ENCODE measurements around the gene DOK5. TPM values are rescaled to one million over a fixed set of nuclear protein-coding genes. Genes with fewer than 3 reads are reported as not detected.

Gene DOK5
- total and polyA plus RNA-seq, 9 of the 15 experiments (the other 6 are each of a cell fraction or from before 2014, with no cell fraction given): not detected

- Histone ChIP-seq H3K4me2 (ENCODE audit: insufficient read depth, low read length) (no peak overlapping the region), H4K20me1 (replicated peaks; ENCODE audit: control insufficient read depth, insufficient read depth, low read length) (no peaks in the 10 kb centered on the region), H2AFZ (ENCODE audit: low read depth, low read length) (no peak overlapping the region), H3K79me2 (ENCODE audit: control insufficient read depth, insufficient read depth, low read length) (no peaks in the 10 kb centered on the region), H3K4me3 (no peak overlapping the region), H3K9me3 (replicated peaks; ENCODE audit: control insufficient read depth, insufficient read depth, low read depth, low read length) (no peaks in the 10 kb centered on the region), H3K9ac (ENCODE audit: insufficient read depth in 1 of 2, low read depth in 2 of 2, low read length in 2 of 2) (no peak overlapping the region), H3K27ac (ENCODE audit: extremely low read depth, low read depth, low read length) (no peak overlapping the region), H3K4me1 (replicated peaks in 1 of 2; ENCODE audit: control insufficient read depth in 2 of 2, insufficient read depth in 2 of 2, low read length in 2 of 2) (no peaks in the 10 kb centered on the region), H3K27me3 (ENCODE audit: control insufficient read depth in 2 of 2, insufficient read depth in 2 of 2, low read length in 2 of 2) (no peaks in the 10 kb centered on the region), H3K36me3 (ENCODE audit: control insufficient read depth, insufficient read depth, low read length) (no peaks in the 10 kb centered on the region), H3K9me1 (ENCODE audit: control insufficient read depth, insufficient read depth, low read length) (no peaks in the 10 kb centered on the region)
- no peak for ATAC-seq
- 0% methylated on average over 6 of the region's 6 CpGs for WGBS (ENCODE audit: insufficient coverage, low coverage, missing lambda C conversion rate)
- no peak for DNase-seq (ENCODE audit: extremely low read depth in 1 of 4, low spot score in 3 of 4)
- TF ChIP-seq ZBTB11 (CRISPR knock-in tag; IDR thresholded peaks at IDR 0.05): peak in 1 of 3 experiments; percentile 35; a peak in 2 of 6 replicates
- no peak for TF ChIP-seq ZBTB12 (CRISPR knock-in tag; IDR thresholded peaks at IDR 0.05)
- FAIRE-seq: no peak
- POLR2A ChIA-PET: no interaction called here
- BruUV-seq (replicated peaks): no TSS peak
- intact Hi-C loops (cut with micrococcal nuclease): no loop called here
- CTCF ChIA-PET (ENCODE audit: low intra/inter-chr PET ratio): no interaction called here
- in situ Hi-C loops (cut with MboI): no loop called here
Measured at GRCh38 chr20:54515793-54516628, 40.6 kb downstream of the DOK5 start.

All from K562 (cell line).